GM21423 (cell line): ENCODE data around the gene MDFIC.
A peak's percentile ranks its signal among the peaks of the same experiment; 100 is the strongest.

Experiments
- ATAC-seq: cut with Tn5 transposase; IDR thresholded peaks from one replicate; pipeline ENCODE4 v1.9.1; 2021; ENCODE audit warnings: mild to moderate bottlenecking, moderate library complexity; ENCODE audit not compliant: unreplicated experiment

Gene MDFIC

GRCh38 chr7:114925434-114925833 lies 3.5 kb downstream of the MDFIC start:
- no peak for ATAC-seq

- ATAC-seq = no peak
These were observed 6.2 kb downstream of the MDFIC start for GRCh38 chr7:114928060-114928459.

DNA sequence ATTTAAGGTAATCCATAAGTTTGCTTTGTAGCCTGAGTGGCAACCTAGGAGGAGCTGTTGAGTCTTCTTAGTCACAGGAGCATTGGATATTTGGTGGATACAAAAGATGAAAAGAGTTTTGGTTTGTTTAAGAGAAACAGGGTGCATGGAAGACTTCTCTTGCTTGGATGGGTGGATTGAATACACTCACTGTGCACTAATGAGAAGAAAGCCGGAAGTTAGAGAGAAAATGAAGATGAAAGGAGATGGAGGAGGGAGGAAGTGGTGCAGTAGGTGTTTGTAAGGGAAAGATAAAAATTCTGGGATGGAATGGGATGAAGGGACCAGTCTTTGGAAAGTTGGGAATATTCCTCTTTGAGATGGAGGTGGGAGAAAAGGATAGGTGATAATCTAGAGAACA lies 7.7 kb downstream of the MDFIC start:
- ATAC-seq = no peak

GRCh38 chr7:114930107-114930661 lies 8.3 kb downstream of the MDFIC start:
- no peak for ATAC-seq

DNA sequence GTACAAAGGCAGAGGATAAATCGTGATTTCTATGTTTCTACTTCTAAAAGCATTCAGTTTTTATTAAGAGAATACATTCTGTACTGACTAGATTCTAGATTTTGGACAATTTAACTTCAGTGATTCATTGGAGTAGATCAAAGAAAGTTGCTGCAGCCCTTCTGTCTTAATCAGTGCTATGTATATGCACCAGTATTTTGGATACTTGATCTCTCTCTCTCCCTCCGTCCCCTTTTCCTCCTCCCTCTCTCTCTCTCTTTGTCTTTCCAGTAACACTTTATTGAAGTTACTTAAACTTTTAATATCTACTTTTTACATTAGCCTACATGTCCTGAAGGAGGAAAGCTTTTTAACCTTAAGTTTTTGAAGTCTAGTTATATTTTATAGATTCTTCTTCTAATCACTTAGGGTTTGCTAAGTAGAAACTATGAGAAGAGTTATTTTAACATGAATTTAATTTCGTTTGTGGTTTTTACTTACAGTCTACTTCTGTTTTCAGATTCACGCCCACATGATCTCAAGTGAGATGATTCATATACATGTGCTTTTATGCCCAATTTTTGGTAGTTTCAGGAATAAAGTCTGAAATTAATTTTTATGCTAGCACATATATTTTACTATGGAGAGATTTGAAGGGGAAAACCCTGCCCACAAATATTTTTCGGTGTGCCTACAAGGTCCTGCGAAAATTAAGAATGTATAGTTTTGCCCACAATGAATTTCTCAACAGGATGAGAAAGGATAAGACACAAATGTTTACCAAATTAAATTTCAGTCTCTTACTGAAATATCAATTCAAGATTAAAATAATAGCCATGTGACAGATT lies 9.1 kb downstream of the MDFIC start:
- ATAC-seq = peak; percentile 54

- peak; percentile 84 for ATAC-seq
These were observed 9.7 kb downstream of the MDFIC start for GRCh38 chr7:114931656-114932011.

DNA sequence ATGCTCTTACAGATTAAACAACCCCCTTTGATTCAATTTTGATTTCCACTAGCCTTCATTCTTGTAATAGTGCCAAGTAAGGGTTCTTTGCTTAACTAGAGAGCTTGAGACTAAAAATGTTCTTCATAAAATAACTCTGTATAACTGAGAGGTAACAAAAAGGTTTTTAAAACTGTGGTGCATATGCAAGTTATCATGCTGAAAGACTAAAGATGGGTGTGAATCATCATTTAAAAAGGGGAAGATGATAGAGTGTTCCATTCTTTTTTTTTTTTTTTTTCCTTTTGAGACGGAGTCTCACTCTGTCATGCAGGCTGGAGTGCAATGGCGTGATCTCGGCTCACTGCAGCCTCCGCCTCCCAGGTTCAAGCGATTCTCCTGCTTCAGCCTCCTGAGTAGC lies 11.1 kb downstream of the MDFIC start:
- no peak for ATAC-seq

- no peak for ATAC-seq
These were observed 11.8 kb downstream of the MDFIC start for GRCh38 chr7:114933658-114934057.

DNA sequence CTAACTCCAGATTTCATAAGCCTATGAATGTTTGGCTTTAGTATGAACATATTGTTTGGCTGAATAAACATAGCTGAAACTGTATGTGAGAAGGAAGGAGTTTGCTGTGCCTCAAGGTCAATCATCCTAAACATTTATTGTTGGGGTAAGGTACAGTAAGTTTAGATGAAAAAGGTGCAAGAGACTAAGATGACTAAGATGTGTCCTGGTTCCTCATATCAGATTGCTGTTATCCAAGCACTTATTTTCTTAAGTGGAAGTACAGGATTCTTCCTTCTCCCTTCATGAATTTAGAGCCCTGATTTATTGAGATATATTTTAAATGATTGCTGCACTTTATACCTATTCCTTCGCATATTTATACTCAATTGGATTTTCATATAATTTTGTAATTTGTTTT lies 12.2 kb downstream of the MDFIC start:
- no peak for ATAC-seq

DNA sequence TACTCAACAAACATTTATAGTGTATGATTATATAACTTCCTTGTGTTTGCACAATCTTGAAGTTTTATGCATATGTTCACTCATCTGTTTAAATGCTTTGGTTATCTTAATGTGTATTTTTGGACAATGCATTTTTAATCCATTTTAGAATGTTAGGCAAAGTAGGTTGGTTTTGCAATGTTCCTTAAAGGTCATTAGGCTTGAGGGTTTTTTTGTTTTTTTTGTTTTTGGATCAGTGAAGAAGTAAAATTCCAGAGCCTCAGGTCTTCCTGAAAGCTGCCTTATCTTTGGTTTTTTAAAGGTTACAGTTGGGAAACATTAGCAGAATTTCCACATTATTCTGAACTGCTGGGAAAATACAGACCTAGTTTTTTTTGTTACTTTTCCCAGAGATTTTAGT lies 12.8 kb downstream of the MDFIC start:
- no peak for ATAC-seq

DNA sequence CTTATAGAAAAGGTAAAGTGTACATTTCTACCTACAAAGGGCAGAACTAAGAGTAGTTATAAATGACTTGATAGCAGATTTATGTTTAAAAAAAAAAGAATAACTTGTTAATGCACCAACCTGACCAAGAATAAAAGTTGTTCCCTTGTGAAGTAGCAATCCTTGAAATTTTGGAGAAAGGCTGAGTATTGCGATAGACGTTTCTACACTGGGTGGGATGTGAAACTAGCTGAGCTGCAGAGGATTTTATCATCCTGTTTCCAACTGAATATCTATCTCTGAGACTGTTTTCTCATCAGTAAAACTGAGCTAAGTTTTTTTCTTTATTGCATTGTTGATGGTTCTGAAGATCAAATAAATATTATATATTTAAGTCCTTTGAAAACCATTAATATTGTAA lies 14.6 kb downstream of the MDFIC start:
- no peak for ATAC-seq

DNA sequence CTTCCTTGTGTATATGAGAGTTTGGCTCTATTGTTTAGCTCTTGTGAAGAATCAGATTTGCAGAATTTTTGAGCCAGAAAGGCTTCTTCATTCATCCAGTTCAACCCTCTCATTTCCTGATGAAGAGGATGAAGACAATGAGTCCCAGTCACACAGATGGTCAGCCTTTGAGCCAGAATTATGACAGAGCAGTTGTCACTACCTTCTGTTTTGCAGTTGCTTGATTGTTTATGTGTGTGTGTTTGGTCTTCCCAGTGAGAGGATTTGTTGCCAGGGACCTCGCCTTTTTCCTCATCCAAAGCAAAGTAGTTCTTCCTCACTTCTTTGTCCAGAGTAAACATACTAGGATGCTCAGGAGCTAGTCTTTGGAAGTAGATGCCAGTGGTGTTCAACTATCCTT lies 15.6 kb downstream of the MDFIC start:
- ATAC-seq = no peak

DNA sequence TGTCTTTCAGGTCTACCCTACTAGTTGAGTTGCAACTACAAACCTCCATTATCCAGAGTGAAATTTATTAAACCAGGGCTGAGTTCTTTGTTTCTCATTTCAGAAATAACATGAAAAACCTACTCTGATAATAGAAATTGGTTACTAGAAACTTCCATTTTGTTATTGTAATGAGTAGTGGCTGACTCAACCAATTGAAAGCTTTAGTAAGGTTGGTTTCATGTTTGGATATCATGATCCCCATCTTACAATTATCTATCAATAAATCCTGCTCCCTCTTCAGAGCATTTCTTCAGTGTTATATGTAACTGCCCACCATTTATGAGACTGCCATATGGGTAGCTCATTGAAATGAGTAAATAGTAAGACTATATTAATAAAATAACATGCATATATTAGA lies 16.9 kb downstream of the MDFIC start:
- no peak for ATAC-seq

DNA sequence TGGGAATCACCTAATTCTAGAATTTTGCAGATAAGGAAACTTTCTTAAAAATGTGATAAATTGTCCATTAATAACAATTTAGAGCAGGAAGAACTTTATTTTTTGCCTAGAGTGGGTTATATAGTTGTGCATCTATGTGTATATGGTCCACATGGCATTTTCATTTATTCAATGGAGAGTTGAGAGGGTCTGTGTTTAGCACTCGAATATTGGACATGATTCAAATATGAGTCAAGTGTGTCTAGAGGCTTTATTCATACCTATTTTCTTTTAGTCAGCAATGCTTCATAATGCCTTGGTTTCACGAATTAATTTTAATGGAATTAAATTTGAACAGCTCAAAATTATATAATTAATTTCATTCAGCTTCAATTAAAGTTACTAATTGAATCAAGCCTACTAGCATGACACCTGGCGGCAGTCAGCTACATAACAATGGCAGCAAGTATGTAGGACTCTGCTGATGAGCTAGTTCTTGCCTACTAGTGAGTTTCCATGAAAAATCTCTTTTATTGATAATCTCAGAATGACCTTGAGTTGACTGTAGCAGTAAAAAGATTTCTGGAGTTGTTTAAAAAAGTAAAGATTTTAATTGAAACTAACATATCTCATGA lies 17.7 kb downstream of the MDFIC start:
- no peak for ATAC-seq

DNA sequence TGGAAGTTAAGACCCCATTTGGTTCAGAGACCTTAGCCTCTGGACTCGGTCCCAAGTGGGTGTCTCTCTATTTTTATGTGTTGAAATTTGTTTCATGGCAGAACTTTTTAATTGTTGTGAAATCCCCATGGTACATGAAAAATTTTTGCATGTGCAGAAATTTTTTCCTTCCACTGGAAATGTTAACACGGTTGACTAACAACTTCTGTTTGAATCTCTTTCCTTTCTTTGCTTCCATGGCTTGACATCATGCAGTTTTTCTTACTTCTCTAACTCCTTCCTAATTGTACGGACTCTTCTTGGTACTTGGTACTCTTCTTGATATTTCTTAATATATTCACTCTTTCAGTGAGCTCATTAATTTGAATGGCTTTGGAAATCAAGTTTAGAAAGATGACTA lies 18.3 kb downstream of the MDFIC start:
- no peak for ATAC-seq

DNA sequence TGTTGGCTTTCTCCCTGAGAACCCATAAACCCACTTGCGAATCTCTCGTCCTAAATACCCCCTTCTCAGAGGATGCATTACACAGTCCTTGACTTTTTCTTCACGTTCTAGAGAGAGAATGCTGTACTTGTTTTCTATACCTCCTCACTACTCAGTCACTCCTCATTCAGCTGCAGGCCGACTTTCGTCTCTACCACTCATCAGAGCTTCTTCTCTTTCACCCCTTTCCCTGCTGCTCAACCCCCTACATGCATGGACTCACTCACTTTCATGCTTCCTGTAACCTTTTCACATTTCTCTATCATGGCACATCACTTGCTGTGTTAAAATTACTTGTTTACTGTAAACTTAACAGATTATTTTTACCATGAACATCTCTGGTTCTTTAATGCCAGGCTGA lies 19.8 kb downstream of the MDFIC start:
- no peak for ATAC-seq

- no peak for ATAC-seq
These were observed 20.7 kb downstream of the MDFIC start for GRCh38 chr7:114942446-114943175.

GRCh38 chr7:114943530-114943929 lies 21.6 kb downstream of the MDFIC start:
- ATAC-seq = no peak

DNA sequence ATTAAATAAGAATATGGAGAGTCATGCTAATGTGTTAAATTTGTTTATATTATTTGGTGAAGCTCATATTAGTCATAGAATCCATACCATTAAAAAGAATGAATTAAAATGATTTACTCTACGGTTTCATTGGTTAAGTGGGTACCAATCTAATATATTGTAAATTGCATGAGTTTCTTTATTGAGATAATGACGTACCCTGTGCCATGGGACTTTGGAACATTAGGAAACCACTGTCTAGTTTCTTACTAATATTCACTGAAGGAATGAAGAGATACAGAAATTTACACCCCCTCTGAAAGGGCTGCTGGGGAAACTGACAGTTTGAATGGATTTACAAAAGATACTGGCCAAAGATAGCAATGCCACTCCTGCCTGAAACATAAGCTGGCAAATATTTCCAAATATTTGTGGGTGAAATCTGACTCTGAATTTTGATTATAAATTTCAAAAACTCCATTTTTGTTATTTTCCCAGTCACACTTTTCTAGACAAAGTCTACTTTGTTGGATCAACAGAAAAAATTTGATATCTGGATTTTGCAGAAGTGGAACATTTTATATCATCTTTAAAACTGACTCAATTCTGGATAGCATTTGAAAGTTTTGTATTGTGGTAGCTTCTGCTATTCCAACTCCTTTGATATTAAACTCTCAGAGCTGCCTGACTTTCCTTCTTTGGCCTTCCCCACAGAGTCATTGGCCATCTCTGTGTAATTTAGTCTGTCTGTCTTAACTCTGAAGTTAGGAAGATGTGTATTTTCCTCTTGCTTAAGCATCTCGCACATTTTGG lies 22.3 kb downstream of the MDFIC start:
- no peak for ATAC-seq

DNA sequence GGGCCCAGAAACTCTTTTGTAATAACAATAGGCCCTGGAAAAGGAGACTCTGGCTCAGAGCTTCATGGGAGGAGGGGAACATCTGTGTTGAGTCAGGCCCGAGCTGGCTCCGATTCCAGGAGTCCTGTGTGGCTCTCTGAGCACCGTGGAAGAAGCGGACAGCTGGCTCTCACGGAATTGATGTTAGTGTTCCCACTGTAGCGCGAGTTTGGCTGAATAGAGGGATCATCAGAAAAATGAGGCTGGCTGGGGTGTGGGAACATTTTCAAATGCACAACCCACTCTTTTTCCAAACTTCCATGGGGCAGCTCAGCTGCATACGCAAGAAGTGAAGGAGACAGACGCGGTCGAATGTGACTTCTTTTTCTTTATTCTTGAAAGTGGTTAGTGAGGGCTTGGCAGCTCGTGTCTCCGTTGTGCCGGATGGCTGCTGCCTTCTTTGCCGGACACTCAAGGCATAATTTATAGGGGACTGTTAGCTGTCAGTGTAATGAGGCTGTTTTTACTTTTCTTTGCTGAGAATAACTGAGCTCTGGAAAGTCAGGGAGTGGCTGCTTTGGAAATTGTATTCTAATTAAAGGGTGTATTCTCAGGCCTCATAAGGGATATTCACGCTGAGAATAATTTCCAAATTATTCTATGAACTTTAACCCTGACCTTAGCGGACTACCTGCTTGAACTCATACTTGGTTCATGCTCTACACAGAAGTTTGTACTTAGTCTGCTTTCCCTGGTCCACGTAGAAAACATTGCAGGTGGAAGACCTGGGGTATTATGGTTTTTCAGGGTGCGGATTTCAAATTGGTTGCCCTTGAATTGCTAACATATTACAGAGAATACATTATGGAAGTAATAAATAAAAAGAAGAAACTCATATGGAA lies 23.1 kb downstream of the MDFIC start:
- no peak for ATAC-seq
